HepG2 (cell line): ENCODE measurements around the gene CDK8. TPM values are rescaled to one million over a fixed set of nuclear protein-coding genes. Genes with fewer than 3 reads are reported as not detected.

Source experiments
- ATAC-seq: fragments of 200-7000 bp; cut with Tn5 transposase; 3 replicates; pipeline ENCODE4 v1.9.1; 2020; ENCODE audit warnings: mild to moderate bottlenecking, moderate library complexity
- BruUV-seq: library from RNA; stranded (reverse); fragments of 400-500 nt; replicated peaks from 2 replicates; lab custom pipeline; 2021; lab: Mats Ljungman, UMichigan
- CTCF ChIA-PET: fragments of 300-600 bp; formaldehyde crosslinking; extraction: SDS; loops from one replicate; lab custom pipeline; 2021; ENCODE audit warnings: low total read pairs, inconsistent platforms, low intra/inter-chr PET ratio; lab: Yijun Ruan, JAX
- POLR2A ChIA-PET: fragments of 350-600 bp; sonication (Branson Sonifier 250); formaldehyde crosslinking; loops from one replicate; lab custom pipeline; 2020; ENCODE audit warnings: antibody characterized with exemption, inconsistent platforms; lab: Yijun Ruan, JAX
- DNase-seq: peaks from one replicate; pipeline ENCODE4 v3.0.0-alpha.2; 2015; ENCODE audit warnings: low spot score
- FAIRE-seq: peaks from 3 replicates; lab custom pipeline; 2011; peaks lifted over from hg19 to GRCh38; lab: Jason Lieb, UNC
- H2AFZ ChIP-seq: one replicate; pipeline ENCODE4 v1.6.1; 2011; ENCODE audit warnings: low read length, inconsistent platforms
- H3K27ac ChIP-seq: fragments of 300-600 bp; 3 replicates; pipeline ENCODE4 v1.8.0; 2011; ENCODE audit warnings: mixed run types, mild to moderate bottlenecking, mixed read lengths, low read length, inconsistent platforms; ENCODE audit not compliant: insufficient read depth; ENCODE audit errors: extremely low read length
- H3K27me3 ChIP-seq, 2 experiments: fragments of 200-600 bp in 1 of 2; 2 replicates in 1 of 2; 3 replicates in 1 of 2; pipeline versions ENCODE4 v1.6.0 to v1.8.0; 2011; ENCODE audit warnings: low read length in 2 of 2, mild to moderate bottlenecking in 2 of 2, moderate library complexity in 2 of 2, inconsistent platforms in 1 of 2; ENCODE audit not compliant: insufficient read depth in 2 of 2, control insufficient read depth in 1 of 2
- H3K36me3 ChIP-seq, 2 experiments: fragments of 200-600 bp in 1 of 2; replicated peaks in 1 of 2; 2 replicates in 1 of 2; 3 replicates in 1 of 2; pipeline versions ENCODE4 v1.5.1 to v1.8.0; 2011; ENCODE audit warnings: low read length in 2 of 2, inconsistent platforms in 1 of 2; ENCODE audit not compliant: insufficient read depth in 2 of 2, control insufficient read depth in 1 of 2
- H3K4me1 ChIP-seq: 2 replicates; pipeline ENCODE4 v1.5.1; 2012; ENCODE audit warnings: low read length, inconsistent platforms; ENCODE audit not compliant: insufficient read depth
- H3K4me2 ChIP-seq: 2 replicates; pipeline ENCODE4 v1.6.0; 2011; ENCODE audit warnings: low read depth, low read length, inconsistent platforms
- H3K4me3 ChIP-seq, 3 experiments: fragments of 200-600 bp in 1 of 3; sonication (generic), shearing (Covaris generic) in 1 of 3; replicated peaks in 1 of 3; 2 replicates each; pipeline ENCODE4 v1.5.1; 2011 to 2016; ENCODE audit warnings: low read length in 3 of 3, inconsistent platforms in 2 of 3, low read depth in 2 of 3, mild to moderate bottlenecking in 2 of 3, control low read depth in 1 of 3, mixed read lengths in 1 of 3; ENCODE audit not compliant: insufficient read depth in 1 of 3
- H3K79me2 ChIP-seq: one replicate; pipeline ENCODE4 v1.6.1; 2011; ENCODE audit warnings: low read length, inconsistent platforms; ENCODE audit not compliant: insufficient read depth
- H3K9ac ChIP-seq: 2 replicates; pipeline ENCODE4 v1.6.0; 2011; ENCODE audit warnings: mild to moderate bottlenecking, low read depth, low read length, inconsistent platforms; ENCODE audit not compliant: insufficient read depth
- H3K9me3 ChIP-seq: 2 replicates; pipeline ENCODE4 v1.5.1; 2012; ENCODE audit warnings: mild to moderate bottlenecking, low read length
- H4K20me1 ChIP-seq: 2 replicates; pipeline ENCODE4 v1.6.0; 2011; ENCODE audit warnings: inconsistent platforms, mild to moderate bottlenecking, low read length, moderate library complexity; ENCODE audit not compliant: insufficient read depth
- GFI1 ChIP-seq: sonication (generic); formaldehyde crosslinking; IDR thresholded peaks from 2 replicates; pipeline ENCODE4 v1.5.0; 2020; ENCODE audit warnings: missing genetic modification reagents, mild to moderate bottlenecking, borderline replicate concordance
- HNRNPLL ChIP-seq: fragments of 200-400 bp; formaldehyde crosslinking; IDR thresholded peaks from 2 replicates; pipeline ENCODE4 v1.6.1; 2017; ENCODE audit warnings: mild to moderate bottlenecking, low read depth, low read length; ENCODE audit not compliant: poor library complexity, severe bottlenecking
- NR2F1 ChIP-seq, 2 experiments: fragments of 450-650 bp in 1 of 2; formaldehyde crosslinking in 1 of 2; IDR thresholded peaks; 2 replicates each; pipeline versions ENCODE4 v1.5.0 to v1.6.1; 2016 to 2020; ENCODE audit warnings: mild to moderate bottlenecking in 1 of 2, missing compliant biosample characterization in 1 of 2, missing genetic modification reagents in 1 of 2, moderate library complexity in 1 of 2
- RNF2 ChIP-seq: fragments of 450-650 bp; conservative IDR thresholded peaks from 2 replicates; pipeline ENCODE4 v1.6.1; 2016; ENCODE audit warnings: low read depth
- WGBS: methylation state at CpG from one replicate; pipeline ENCODE4 v1.1.6; 2017; ENCODE audit warnings: low lambda C conversion rate; 5-methylcytosine and 5-hydroxymethylcytosine counted together
- in situ Hi-C: cut with HindIII; loops from 2 replicates; pipeline ENCODE4 v1.10.0; 2017; ENCODE audit warnings: low pct_unique_long_range_greater_than_20kb; ENCODE audit not compliant: extremely low pct_ligation_motif_present
- intact Hi-C: fragments of 100-400 bp; cut with micrococcal nuclease; formaldehyde crosslinking; loops from one replicate; pipeline ENCODE4 v1.10.0; 2022; ENCODE audit not compliant: unreplicated experiment
- polyA plus RNA-seq, 8 experiments: library from polyadenylated mRNA; depleted of rRNA in 3 of 8; stranded (reverse) in 7 of 8; unstranded in 1 of 8; fragments of >200 nt; fragmentation: Illumina TruSeq in 4 of 8; extraction: Trizol in 4 of 8; gene quantifications; 2 replicates each; pipeline versions ENCODE4 v1.2.1 to v1.2.3, GENCODE V29; 2011 to 2016; ENCODE audit warnings: low read depth in 4 of 8, missing spikeins in 1 of 8, mixed read lengths in 1 of 8; ENCODE audit not compliant: insufficient read depth in 1 of 8
- total RNA-seq, 5 experiments: library from RNA; depleted of rRNA; stranded (reverse); fragments of >200 nt; fragmentation: Illumina TruSeq; extraction: Trizol; gene quantifications; 2 replicates each; pipeline ENCODE4 v1.2.3, GENCODE V29; 2016; ENCODE audit warnings: low read depth in 1 of 5
- TF ChIP-seq, protein P1 (sequence below), 2 experiments: sonication (generic) in 1 of 2; formaldehyde crosslinking in 1 of 2; IDR thresholded peaks; 2 replicates each; pipeline versions ENCODE4 v1.4.0 to v1.6.1; 2016 to 2020; ENCODE audit warnings: borderline replicate concordance in 1 of 2, low read depth in 1 of 2, mild to moderate bottlenecking in 1 of 2, missing genetic modification reagents in 1 of 2

The CDK8 gene
- total and polyA plus RNA-seq, 2 of the 13 experiments (the other 11 are each of a cell fraction or from before 2014, with no cell fraction given), result 15.8 to 16.4 TPM

DNA sequence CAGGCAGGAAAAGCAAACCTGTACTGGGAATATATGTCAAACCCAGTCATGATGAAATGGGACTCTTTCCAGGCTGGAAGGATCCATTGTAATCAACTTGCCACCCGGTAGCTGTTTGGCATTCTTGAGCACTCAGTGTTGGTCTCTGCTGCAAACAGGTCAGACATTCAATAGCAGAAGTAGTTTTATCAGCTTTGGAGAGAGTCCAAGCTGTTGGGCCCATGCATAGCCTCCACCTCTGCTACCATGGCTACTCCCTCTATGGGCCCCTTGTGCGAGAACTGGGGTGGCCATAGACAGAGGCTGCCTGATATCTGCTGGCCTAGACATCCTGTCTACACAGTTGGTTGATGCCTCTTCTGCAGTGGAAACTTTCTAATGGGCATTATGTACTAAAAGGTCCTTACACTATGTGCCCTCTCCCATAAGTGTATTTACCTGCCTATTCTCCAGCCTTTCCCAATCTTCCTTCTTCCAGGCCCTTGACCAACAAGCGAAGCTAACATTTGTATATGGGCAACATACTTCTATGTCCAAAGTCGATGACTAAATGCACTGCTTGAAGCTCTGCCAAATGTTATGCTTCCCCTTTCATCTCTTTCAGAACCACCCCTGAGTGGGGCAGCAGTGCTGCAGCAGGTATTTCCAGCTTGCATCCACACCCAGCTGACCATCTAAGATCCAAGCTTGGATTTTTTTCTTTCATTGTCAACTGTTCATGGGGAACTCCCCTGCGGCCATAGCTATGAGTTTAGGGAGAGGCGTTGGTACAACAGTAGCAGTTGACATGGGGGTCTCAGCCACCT lies 26.6 kb upstream of the CDK8 start:
- Histone ChIP-seq H4K20me1 (no peaks in the 10 kb centered on the region), H3K79me2 (no peaks in the 10 kb centered on the region), H3K27ac (no peak overlapping the region), H3K36me3 (no peaks in the 10 kb centered on the region), H3K27me3 (peaks cover 0 to 6% of the 10 kb centered on the region in 2 experiments; a peak in 1 of 5 replicates), H3K4me3 (no peak overlapping the region)
- no peak for DNase-seq
- TF ChIP-seq RNF2, result no peak
- TF ChIP-seq, protein P1, sequence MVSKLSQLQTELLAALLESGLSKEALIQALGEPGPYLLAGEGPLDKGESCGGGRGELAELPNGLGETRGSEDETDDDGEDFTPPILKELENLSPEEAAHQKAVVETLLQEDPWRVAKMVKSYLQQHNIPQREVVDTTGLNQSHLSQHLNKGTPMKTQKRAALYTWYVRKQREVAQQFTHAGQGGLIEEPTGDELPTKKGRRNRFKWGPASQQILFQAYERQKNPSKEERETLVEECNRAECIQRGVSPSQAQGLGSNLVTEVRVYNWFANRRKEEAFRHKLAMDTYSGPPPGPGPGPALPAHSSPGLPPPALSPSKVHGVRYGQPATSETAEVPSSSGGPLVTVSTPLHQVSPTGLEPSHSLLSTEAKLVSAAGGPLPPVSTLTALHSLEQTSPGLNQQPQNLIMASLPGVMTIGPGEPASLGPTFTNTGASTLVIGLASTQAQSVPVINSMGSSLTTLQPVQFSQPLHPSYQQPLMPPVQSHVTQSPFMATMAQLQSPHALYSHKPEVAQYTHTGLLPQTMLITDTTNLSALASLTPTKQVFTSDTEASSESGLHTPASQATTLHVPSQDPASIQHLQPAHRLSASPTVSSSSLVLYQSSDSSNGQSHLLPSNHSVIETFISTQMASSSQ (IDR thresholded peaks at IDR 0.05; ENCODE audit: low read depth), result no peak
- TF ChIP-seq, protein P1 (CRISPR knock-in tag; IDR thresholded peaks at IDR 0.05; ENCODE audit: borderline replicate concordance), result no peak
- TF ChIP-seq HNRNPLL, result no peak
- no peak for TF ChIP-seq NR2F1 (CRISPR knock-in tag; IDR thresholded peaks at IDR 0.05)
- TF ChIP-seq GFI1 (CRISPR knock-in tag), result no peak
- TF ChIP-seq, all 625 proteins: peak for 0
- in situ Hi-C loops, result no loop called here
- no peak overlapping the region for H3K4me2 ChIP-seq
- H3K9ac ChIP-seq, result no peak overlapping the region
- no TSS peak for BruUV-seq
- ATAC-seq (no peak), FAIRE-seq (no peak)
- H2AFZ ChIP-seq, result no peak overlapping the region
- POLR2A ChIA-PET, result interaction anchor here (1.3 kb wide), 1 partner anchor 11 kb away, joined by 3 read pairs; no protein-coding TSS in a partner anchor
- WGBS, result 40% methylated on average over 5 of the region's 6 CpGs
- intact Hi-C loops, result no loop called here
- no peaks in the 10 kb centered on the region for H3K9me3 ChIP-seq
- peaks cover 11% of the 10 kb centered on the region for H3K4me1 ChIP-seq
- CTCF ChIA-PET, result no interaction called here
